Ectodermal cell (in vitro differentiated cells): ENCODE measurements around the gene FUT6.
A peak's percentile ranks its signal among the peaks of the same experiment; 100 is the strongest.

Experiments
- H3K27ac ChIP-seq: 2 replicates; pipeline ENCODE4 v1.7.0; 2013; ENCODE audit warnings: mild to moderate bottlenecking, low read depth, low read length; ENCODE audit not compliant: insufficient read depth, poor library complexity, severe bottlenecking
- H3K27me3 ChIP-seq: 2 replicates; pipeline ENCODE4 v1.7.0; 2013; ENCODE audit warnings: mild to moderate bottlenecking, low read length; ENCODE audit not compliant: insufficient read depth, control insufficient read depth, poor library complexity, severe bottlenecking
- H3K36me3 ChIP-seq: one replicate; pipeline ENCODE4 v1.7.0; 2013; ENCODE audit warnings: low read length; ENCODE audit not compliant: control insufficient read depth, insufficient read depth
- H3K4me1 ChIP-seq: one replicate; pipeline ENCODE4 v1.7.0; 2013; ENCODE audit warnings: low read length; ENCODE audit not compliant: control insufficient read depth, insufficient read depth
- H3K4me3 ChIP-seq: 2 replicates; pipeline ENCODE4 v1.7.0; 2013; ENCODE audit warnings: low read depth, low read length, control low read depth; ENCODE audit not compliant: insufficient read depth
- H3K9me3 ChIP-seq: 2 replicates; pipeline ENCODE4 v1.7.0; 2013; ENCODE audit warnings: mild to moderate bottlenecking, low read length, moderate library complexity; ENCODE audit not compliant: control insufficient read depth
- WGBS, 2 experiments: methylation state at CpG; one replicate each; pipeline ENCODE4 v1.1.7; 2013; ENCODE audit warnings: missing lambda C conversion rate in 2 of 2; 5-methylcytosine and 5-hydroxymethylcytosine counted together

FUT6 gene

GRCh38 chr19:5803752-5804515 is 35.6 kb downstream of the FUT6 start:
- no peak overlapping the region for H3K27ac ChIP-seq
- H3K36me3 ChIP-seq: no peaks in the 10 kb centered on the region
- H3K4me1 ChIP-seq: peaks cover 8% of the 10 kb centered on the region
- peaks cover 25% of the 10 kb centered on the region for H3K27me3 ChIP-seq
- 4 to 5% methylated on average over 54 of the region's 54 CpGs for WGBS, 2 experiments
- peak overlapping the region; percentile 27 for H3K4me3 ChIP-seq
- H3K9me3 ChIP-seq: no peaks in the 10 kb centered on the region

- Histone ChIP-seq H3K4me3 (peak overlapping the region; percentile 27), H3K27me3 (peaks cover 25% of the 10 kb centered on the region), H3K36me3 (no peaks in the 10 kb centered on the region), H3K4me1 (peaks cover 8% of the 10 kb centered on the region), H3K27ac (no peak overlapping the region), H3K9me3 (no peaks in the 10 kb centered on the region)
- 26 to 29% methylated on average over 8 of the region's 8 CpGs for WGBS, 2 experiments
Observed at GRCh38 chr19:5803441-5803751, 36.1 kb downstream of the FUT6 start.

DNA sequence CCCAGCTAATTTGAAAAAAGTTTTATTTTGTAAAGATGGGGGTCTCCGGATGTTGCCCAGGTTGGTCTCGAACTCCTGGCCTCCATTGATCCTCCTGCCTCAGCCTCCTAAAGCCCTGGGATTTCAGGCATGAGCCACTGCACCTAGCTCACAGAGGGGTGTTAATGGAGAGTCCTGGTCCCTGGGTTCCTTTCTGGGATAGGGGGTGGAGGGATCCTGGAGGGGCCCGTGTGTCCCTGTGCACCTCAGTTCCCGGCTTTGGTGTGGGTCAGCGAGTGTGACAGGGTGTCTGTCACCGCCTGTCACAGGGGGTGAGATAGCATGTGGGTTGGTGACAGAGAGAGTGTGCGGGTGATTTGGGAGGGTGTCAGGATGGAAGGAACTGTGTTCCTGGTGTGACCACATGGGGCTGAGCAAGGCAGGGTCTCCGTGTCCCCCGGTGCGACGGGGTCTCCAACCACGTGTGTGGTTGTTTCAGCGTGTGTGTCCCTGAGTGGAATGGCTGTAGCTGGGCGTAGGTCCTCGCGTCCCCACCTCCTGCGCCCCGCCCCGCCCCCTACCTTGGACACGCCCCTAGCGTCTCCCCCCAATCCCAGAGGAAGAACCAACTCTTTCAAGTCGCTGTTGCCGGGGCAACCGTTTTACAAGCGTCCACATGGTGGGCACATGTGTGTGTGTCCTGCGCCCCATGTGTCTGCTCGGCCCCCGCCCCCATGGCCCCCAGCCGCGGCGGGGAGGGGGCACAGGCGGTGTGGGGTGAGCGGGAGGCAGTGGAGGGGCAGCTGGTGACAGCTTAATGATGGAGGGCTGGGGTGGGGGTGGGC is 37.5 kb downstream of the FUT6 start:
- H3K36me3 ChIP-seq: no peaks in the 10 kb centered on the region
- no peak overlapping the region for H3K27ac ChIP-seq
- 28 to 31% methylated on average over 33 of the region's 33 CpGs for WGBS, 2 experiments
- H3K4me1 ChIP-seq: peaks cover 8% of the 10 kb centered on the region
- no peak overlapping the region for H3K4me3 ChIP-seq
- no peaks in the 10 kb centered on the region for H3K9me3 ChIP-seq
- H3K27me3 ChIP-seq: peaks cover 25% of the 10 kb centered on the region

DNA sequence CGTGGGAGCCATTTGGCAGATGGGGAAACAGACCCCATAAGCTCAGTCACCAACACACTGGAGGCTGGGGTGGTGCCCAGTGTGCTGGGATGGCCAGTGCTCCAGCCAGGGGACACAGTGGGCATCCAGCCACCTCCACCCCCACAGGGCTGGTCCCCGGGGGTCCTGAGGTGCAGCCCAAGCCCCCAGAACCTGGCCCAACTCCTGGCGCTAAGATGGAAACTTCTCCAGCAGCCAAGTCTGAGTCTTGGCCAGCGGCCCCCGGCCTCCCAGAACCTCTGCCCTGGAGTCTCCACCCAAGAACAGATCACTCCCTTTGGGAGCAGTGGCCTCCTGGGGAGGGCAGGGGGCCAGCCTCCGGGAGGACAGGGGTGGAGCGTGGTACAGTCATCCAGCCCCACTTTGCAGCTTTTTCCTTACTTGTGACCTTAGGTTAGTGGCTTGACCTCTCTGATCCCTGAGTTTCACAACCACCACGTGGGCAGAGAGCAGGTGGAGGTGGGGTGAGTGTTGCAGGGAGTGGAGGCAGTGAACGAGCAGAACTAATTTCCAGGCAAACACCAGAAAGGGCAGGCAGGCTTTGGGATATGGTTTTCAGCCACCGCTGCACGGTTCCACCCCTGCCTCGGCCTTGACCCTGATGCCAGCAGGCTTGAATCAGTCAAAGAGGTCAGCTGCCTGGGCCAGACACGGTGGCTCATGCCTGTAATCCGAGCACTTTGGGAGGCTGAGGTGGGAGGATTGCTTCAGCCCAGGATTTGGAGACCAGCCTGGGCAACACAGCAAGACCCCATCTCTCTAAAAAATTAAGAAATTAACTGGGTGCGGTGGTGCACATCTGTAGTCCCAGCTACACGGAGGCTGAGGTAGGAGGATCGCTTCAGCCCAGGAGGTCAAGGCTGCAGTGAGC is 38.9 kb downstream of the FUT6 start:
- no peaks in the 10 kb centered on the region for H3K36me3 ChIP-seq
- H3K27me3 ChIP-seq: peaks cover 20% of the 10 kb centered on the region
- no peaks in the 10 kb centered on the region for H3K9me3 ChIP-seq
- H3K4me1 ChIP-seq: no peaks in the 10 kb centered on the region
- WGBS, 2 experiments: 87 to 89% methylated on average over 17 of the region's 17 CpGs
- H3K27ac ChIP-seq: no peak overlapping the region
- no peak overlapping the region for H3K4me3 ChIP-seq

GRCh38 chr19:5799247-5800241 is 40.0 kb downstream of the FUT6 start:
- Histone ChIP-seq H3K27me3 (peaks cover 14% of the 10 kb centered on the region), H3K27ac (no peak overlapping the region), H3K36me3 (no peaks in the 10 kb centered on the region), H3K4me3 (no peak overlapping the region), H3K9me3 (no peaks in the 10 kb centered on the region), H3K4me1 (no peaks in the 10 kb centered on the region)
- WGBS, 2 experiments: 92 to 93% methylated on average over 37 of the region's 37 CpGs

- WGBS, 2 experiments: 89 to 94% methylated on average over 8 of the region's 8 CpGs
- H3K36me3 ChIP-seq: no peaks in the 10 kb centered on the region
- H3K27ac ChIP-seq: no peak overlapping the region
- no peaks in the 10 kb centered on the region for H3K4me1 ChIP-seq
- H3K27me3 ChIP-seq: peaks cover 5% of the 10 kb centered on the region
- no peak overlapping the region for H3K4me3 ChIP-seq
- H3K9me3 ChIP-seq: no peaks in the 10 kb centered on the region
Observed at GRCh38 chr19:5798244-5798643, 41.3 kb downstream of the FUT6 start.

- no peaks in the 10 kb centered on the region for H3K27me3 ChIP-seq
- H3K27ac ChIP-seq: no peak overlapping the region
- H3K4me1 ChIP-seq: no peaks in the 10 kb centered on the region
- no peaks in the 10 kb centered on the region for H3K9me3 ChIP-seq
- H3K36me3 ChIP-seq: no peaks in the 10 kb centered on the region
- H3K4me3 ChIP-seq: no peak overlapping the region
- WGBS, 2 experiments: 88 to 89% methylated on average over 7 of the region's 7 CpGs
Observed at GRCh38 chr19:5795382-5795919, 44.1 kb downstream of the FUT6 start.

DNA sequence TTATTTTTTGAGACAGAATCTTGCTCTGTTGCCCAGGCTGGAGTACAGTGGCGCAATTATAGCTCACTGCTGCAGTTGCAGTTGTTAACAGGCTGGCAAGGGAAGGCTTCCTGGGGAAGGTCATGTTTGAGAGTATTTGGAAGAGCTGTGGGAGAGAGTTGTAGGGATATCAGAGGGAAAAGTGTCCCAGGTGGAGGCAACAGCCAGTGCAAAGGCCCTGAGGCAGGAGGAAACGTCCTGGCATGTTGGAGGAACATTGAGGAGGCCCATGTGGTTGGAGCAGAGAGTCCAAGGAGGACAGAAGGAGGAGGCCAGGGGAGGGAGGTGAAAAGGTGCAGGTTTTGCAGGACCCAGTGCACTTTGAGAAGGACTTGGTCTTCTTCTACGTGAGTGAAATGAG is 46.3 kb downstream of the FUT6 start:
- H3K36me3 ChIP-seq: peaks cover 13% of the 10 kb centered on the region
- H3K4me1 ChIP-seq: no peaks in the 10 kb centered on the region
- no peak overlapping the region for H3K4me3 ChIP-seq
- WGBS, 2 experiments: 90 to 92% methylated on average over 3 of the region's 3 CpGs
- no peaks in the 10 kb centered on the region for H3K9me3 ChIP-seq
- H3K27me3 ChIP-seq: no peaks in the 10 kb centered on the region
- H3K27ac ChIP-seq: no peak overlapping the region

DNA sequence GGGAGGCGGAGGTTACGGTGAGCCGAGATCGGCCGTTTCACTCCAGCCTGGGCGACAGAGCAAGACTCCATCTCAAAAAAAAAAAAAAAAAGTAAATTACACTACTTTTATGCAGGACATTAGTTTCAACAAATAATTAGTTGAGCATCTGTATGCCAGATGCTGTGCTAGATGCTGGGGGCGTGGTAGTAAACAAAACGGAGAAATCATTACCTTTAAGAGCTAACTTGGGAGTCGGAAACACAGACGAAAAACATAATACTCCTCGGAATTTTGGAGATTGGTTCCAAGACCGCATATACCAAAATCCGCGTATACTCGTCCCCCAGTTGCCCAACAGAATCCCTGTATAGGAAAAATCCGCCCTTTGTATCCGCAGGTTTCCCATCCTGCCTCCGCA is 47.3 kb downstream of the FUT6 start:
- no peaks in the 10 kb centered on the region for H3K9me3 ChIP-seq
- H3K36me3 ChIP-seq: peaks cover 23% of the 10 kb centered on the region
- H3K4me1 ChIP-seq: no peaks in the 10 kb centered on the region
- H3K4me3 ChIP-seq: no peak overlapping the region
- H3K27me3 ChIP-seq: no peaks in the 10 kb centered on the region
- 93 to 96% methylated on average over 18 of the region's 18 CpGs for WGBS, 2 experiments
- no peak overlapping the region for H3K27ac ChIP-seq
